ENCODE measurements around the gene PTP4A2. TPM values are rescaled to one million over a fixed set of nuclear protein-coding genes. Genes with fewer than 3 reads are reported as not detected.

PTP4A2 gene
- total RNA-seq, 1 donor from 2014 or later, result 157 TPM

DNA sequence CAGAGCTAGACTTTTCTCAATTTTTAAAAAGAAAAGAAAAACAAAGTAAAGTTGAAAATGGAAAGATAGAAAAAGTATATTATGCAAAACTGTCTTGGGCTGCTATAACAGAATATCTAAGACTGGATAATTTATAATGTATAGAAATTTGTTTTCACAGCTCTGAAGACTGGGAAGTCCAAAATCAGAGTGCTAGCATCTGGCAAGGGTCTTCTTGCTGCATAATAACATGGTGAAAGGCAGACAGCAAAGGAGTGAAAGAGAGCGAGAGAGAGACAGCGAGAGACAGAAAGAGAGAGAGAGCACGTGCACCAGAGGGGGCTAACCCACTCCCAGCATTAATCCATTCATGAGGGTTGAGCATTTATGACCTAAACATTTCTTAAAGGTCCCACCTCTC lies 63.2 kb downstream of the PTP4A2 start:
- H3K27ac Mint-ChIP-seq, result peak overlapping the region; percentile 52
- peaks cover 12% of the 10 kb centered on the region for H3K9me3 Mint-ChIP-seq (ENCODE audit: low read depth)
- no peak for DNase-seq (ENCODE audit: low spot score, unreplicated experiment)
- H3K27me3 Mint-ChIP-seq, result peaks cover 3% of the 10 kb centered on the region
- H3K4me1 Mint-ChIP-seq (ENCODE audit: low read depth), result peaks cover 17% of the 10 kb centered on the region
- H3K4me3 Mint-ChIP-seq (ENCODE audit: low read depth), result no peak overlapping the region
- H3K36me3 Mint-ChIP-seq (ENCODE audit: insufficient read depth), result peaks cover 5% of the 10 kb centered on the region
- TF ChIP-seq, protein P1, sequence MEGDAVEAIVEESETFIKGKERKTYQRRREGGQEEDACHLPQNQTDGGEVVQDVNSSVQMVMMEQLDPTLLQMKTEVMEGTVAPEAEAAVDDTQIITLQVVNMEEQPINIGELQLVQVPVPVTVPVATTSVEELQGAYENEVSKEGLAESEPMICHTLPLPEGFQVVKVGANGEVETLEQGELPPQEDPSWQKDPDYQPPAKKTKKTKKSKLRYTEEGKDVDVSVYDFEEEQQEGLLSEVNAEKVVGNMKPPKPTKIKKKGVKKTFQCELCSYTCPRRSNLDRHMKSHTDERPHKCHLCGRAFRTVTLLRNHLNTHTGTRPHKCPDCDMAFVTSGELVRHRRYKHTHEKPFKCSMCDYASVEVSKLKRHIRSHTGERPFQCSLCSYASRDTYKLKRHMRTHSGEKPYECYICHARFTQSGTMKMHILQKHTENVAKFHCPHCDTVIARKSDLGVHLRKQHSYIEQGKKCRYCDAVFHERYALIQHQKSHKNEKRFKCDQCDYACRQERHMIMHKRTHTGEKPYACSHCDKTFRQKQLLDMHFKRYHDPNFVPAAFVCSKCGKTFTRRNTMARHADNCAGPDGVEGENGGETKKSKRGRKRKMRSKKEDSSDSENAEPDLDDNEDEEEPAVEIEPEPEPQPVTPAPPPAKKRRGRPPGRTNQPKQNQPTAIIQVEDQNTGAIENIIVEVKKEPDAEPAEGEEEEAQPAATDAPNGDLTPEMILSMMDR (IDR thresholded peaks at IDR 0.05; ENCODE audit: unreplicated experiment), result no peak

DNA sequence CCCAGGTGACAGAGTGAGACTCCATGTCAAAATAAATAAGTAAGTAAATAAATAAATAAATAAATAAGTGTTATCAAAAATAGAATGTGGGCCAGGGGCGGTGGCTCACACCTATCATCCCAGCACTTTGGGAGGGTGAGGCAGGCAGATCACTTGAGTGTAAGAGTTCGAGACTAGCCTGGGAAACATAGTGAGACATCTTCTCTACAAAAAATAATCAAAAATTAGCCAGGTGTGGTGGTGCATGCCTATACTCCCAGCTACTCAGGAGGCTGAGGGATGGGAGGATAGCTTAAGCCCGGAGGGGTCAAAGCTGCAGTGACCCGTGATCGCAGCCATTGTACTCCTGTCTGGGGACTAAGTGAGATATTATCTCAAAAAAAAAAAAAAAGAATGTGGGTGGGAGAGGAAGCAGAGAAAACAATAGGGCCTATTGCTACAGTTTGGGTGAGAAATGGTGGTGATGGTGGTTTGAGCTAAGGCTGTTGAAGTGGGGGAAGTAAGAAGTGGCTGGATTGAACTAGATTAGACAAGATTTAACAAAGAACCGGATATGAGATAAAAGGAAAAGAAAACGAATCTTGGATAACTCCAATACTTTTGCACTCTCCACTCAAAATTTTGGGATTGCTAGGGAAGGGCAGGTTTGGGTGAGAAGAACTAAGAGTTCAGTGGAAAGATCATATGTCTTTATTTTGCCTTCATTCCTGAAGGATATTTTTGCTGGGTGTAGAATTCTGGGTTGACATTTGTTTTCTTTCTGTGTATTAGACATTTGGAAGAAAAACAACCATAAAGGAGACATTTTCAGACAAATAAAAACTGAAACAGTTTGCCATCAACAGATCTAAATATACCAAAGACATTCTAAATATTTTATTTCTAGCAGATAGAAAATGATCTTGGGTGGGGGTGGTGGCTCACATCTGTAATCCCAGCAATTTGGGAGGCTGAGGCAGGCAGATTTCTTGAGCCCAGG lies 65.2 kb downstream of the PTP4A2 start:
- DNase-seq (ENCODE audit: low spot score, unreplicated experiment), result no peak
- H3K9me3 Mint-ChIP-seq (ENCODE audit: low read depth), result peaks cover 12% of the 10 kb centered on the region
- no peak overlapping the region for H3K27ac Mint-ChIP-seq
- H3K36me3 Mint-ChIP-seq (ENCODE audit: insufficient read depth), result peaks cover 5% of the 10 kb centered on the region
- peaks cover 3% of the 10 kb centered on the region for H3K27me3 Mint-ChIP-seq
- TF ChIP-seq, protein P1 (IDR thresholded peaks at IDR 0.05; ENCODE audit: unreplicated experiment), result no peak
- H3K4me1 Mint-ChIP-seq (ENCODE audit: low read depth), result peaks cover 17% of the 10 kb centered on the region
- H3K4me3 Mint-ChIP-seq (ENCODE audit: low read depth), result no peak overlapping the region

DNA sequence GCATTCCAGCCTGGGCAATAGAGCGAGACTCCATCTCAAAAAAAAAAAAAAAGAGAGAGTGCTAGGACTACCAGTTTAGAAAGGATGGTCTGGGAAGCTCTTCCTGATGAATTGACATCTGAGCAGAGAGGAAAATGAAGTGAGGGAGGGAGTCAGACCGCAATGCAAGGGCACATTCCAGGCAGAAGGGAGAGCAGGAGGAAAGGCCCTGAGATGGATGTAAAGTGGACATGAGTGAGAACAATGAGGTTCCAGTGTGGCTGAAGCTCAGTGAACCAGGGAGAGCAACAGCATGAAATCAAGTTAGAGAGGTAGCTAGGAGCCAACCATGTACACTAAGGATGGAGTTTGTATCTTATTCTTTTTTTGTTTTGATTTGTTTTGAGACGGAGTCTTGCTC lies 66.5 kb downstream of the PTP4A2 start:
- Mint-ChIP-seq H3K9me3 (ENCODE audit: low read depth) (peaks cover 12% of the 10 kb centered on the region), H3K36me3 (ENCODE audit: insufficient read depth) (peaks cover 5% of the 10 kb centered on the region), H3K27me3 (peaks cover 3% of the 10 kb centered on the region), H3K4me1 (ENCODE audit: low read depth) (peaks cover 17% of the 10 kb centered on the region), H3K4me3 (ENCODE audit: low read depth) (no peak overlapping the region), H3K27ac (no peak overlapping the region)
- no peak for DNase-seq (ENCODE audit: low spot score, unreplicated experiment)
- TF ChIP-seq, protein P1 (IDR thresholded peaks at IDR 0.05; ENCODE audit: unreplicated experiment), result no peak

DNA sequence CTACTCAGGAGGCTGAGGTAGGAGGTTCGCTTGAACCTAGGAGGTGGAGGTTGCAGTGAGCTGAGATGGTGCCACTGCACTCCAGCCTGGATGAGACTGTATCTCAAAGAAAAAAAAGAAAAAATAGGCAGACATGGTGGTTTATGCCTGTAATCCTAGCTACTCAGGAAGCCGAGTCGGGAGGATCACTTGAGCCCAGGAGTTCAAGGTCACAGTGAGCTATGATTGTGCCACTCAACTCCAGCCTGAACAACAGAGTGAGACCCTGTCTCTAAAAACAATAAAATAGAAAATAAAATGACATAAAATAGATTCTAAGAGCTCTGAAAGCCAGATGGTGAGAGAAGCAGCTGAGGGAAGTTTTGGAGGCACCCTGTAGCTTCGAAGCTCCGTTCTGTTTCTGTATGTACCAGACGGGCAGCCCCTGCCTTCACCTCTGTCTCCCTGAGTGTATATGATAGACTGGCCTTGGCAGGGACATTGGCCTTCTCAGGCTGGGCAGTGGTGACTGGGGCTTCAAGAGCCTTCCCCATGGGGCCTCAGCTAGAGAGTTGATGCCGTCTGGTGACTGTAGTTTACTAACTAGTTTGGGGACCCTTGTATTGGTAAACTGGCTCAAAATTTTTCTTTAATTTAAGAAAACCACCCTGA lies 68.0 kb downstream of the PTP4A2 start:
- H3K4me1 Mint-ChIP-seq (ENCODE audit: low read depth), result peaks cover 6% of the 10 kb centered on the region
- H3K4me3 Mint-ChIP-seq (ENCODE audit: low read depth), result no peak overlapping the region
- no peak for DNase-seq (ENCODE audit: low spot score, unreplicated experiment)
- peaks cover 4% of the 10 kb centered on the region for H3K36me3 Mint-ChIP-seq (ENCODE audit: insufficient read depth)
- peaks cover 3% of the 10 kb centered on the region for H3K27me3 Mint-ChIP-seq
- H3K9me3 Mint-ChIP-seq (ENCODE audit: low read depth), result peaks cover 9% of the 10 kb centered on the region
- no peak overlapping the region for H3K27ac Mint-ChIP-seq
- TF ChIP-seq, protein P1 (IDR thresholded peaks at IDR 0.05; ENCODE audit: unreplicated experiment), result no peak

DNA sequence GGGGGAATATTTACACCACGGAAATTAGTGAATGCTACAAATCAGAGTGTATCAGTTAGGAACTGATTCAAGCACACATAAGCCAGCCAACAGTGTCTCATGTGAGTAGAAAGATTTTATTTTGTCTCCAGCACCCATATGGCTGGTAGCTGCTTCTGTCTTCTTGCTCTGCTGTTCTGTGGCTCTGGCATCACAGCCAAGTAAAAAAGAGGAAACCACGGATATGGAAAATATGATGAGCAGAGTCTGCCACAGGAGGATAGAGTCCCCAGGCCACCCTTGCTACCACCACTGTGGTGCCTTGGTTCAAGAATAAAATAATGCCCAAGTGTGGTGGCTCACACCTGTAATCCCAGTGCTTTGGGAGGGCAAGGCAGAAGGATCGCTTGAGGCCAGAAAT lies 68.7 kb downstream of the PTP4A2 start:
- TF ChIP-seq, protein P1 (IDR thresholded peaks at IDR 0.05; ENCODE audit: unreplicated experiment), result no peak
- peaks cover 3% of the 10 kb centered on the region for H3K27me3 Mint-ChIP-seq
- H3K36me3 Mint-ChIP-seq (ENCODE audit: insufficient read depth), result peaks cover 4% of the 10 kb centered on the region
- peaks cover 4% of the 10 kb centered on the region for H3K4me1 Mint-ChIP-seq (ENCODE audit: low read depth)
- peaks cover 5% of the 10 kb centered on the region for H3K9me3 Mint-ChIP-seq (ENCODE audit: low read depth)
- no peak overlapping the region for H3K27ac Mint-ChIP-seq
- H3K4me3 Mint-ChIP-seq (ENCODE audit: low read depth), result no peak overlapping the region
- no peak for DNase-seq (ENCODE audit: low spot score, unreplicated experiment)

Measured in progenitor cell of endocrine pancreas (in vitro differentiated cells).